Transverse colon (tissue), 4 donors: Measurements from ENCODE around the gene APOE.

ENCODE experiments used
- CTCF ChIP-seq, 5 experiments: fragments of 200-600 bp in 3 of 5; fragments of 450-650 bp in 2 of 5; sonication (generic) in 3 of 5; IDR thresholded peaks; 1 replicate in 2 of 5; 2 replicates in 3 of 5; pipeline ENCODE4 v1.5.1; 2016 to 2017; ENCODE audit warnings: antibody characterized with exemption in 5 of 5, inconsistent platforms in 3 of 5, mild to moderate bottlenecking in 2 of 5, moderate library complexity in 1 of 5
- EP300 ChIP-seq: sonication (generic); formaldehyde crosslinking; IDR thresholded peaks from one replicate; pipeline ENCODE4 v1.6.1; 2017; ENCODE audit warnings: antibody characterized with exemption, low read depth
- POLR2A ChIP-seq: fragments of 450-650 bp; IDR thresholded peaks from one replicate; pipeline ENCODE4 v1.6.1; 2016; ENCODE audit warnings: antibody characterized with exemption, mild to moderate bottlenecking, moderate library complexity
- POLR2AphosphoS5 ChIP-seq, 3 donors: sonication (generic); formaldehyde crosslinking; IDR thresholded peaks; one replicate each; pipeline ENCODE4 v1.6.1; 2016; ENCODE audit warnings: antibody characterized with exemption in 3 of 3

- TF ChIP-seq CTCF (IDR thresholded peaks at IDR 0.05) = no peak
- no peak for TF ChIP-seq POLR2A
- no peak for TF ChIP-seq POLR2AphosphoS5 (IDR thresholded peaks at IDR 0.05)
- no peak for TF ChIP-seq EP300
These were observed 41.6 kb upstream of the APOE start for GRCh38 chr19:44863990-44864389.
